WTC11 (cell line): ENCODE data around the gene LY9. TPM values are rescaled to one million over a fixed set of nuclear protein-coding genes. Genes with fewer than 3 reads are reported as not detected.
"Not testable (repeated sequence)": the region's sequence is repeated elsewhere in the genome, so short reads cannot be mapped to it uniquely, and the experiment has no call there.

ENCODE experiments used
- ATAC-seq: fragments of 200-7000 bp; cut with Tn5 transposase; 2 replicates; pipeline ENCODE4 v1.10.0; 2021; ENCODE audit warnings: mild to moderate bottlenecking, moderate library complexity
- CTCF ChIA-PET: fragments of 300-600 bp; sonication (Branson Sonifier 250); formaldehyde crosslinking; loops from one replicate; lab custom pipeline; 2021; ENCODE audit warnings: antibody characterized with exemption; lab: Charles Lee
- POLR2A ChIA-PET: fragments of 350-600 bp; sonication (Branson Sonifier 250); formaldehyde crosslinking; loops from one replicate; lab custom pipeline; 2021; ENCODE audit warnings: antibody characterized with exemption; lab: Charles Lee
- DNase-seq: peaks from one replicate; pipeline ENCODE4 v3.0.0; 2021; ENCODE audit warnings: low spot score
- H3K27ac Mint-ChIP-seq: 2 replicates; pipeline ENCODE4 v1.8.0; 2021; ENCODE audit warnings: mixed read lengths
- H3K27me3 Mint-ChIP-seq: 2 replicates; pipeline ENCODE4 v1.8.0; 2021; ENCODE audit warnings: low read depth, mild to moderate bottlenecking, moderate library complexity, mixed read lengths
- H3K36me3 Mint-ChIP-seq: 2 replicates; pipeline ENCODE4 v1.8.0; 2021; ENCODE audit warnings: mixed read lengths
- H3K4me1 Mint-ChIP-seq: 2 replicates; pipeline ENCODE4 v1.8.0; 2022; ENCODE audit warnings: mixed read lengths
- H3K4me3 Mint-ChIP-seq: 2 replicates; pipeline ENCODE4 v1.8.0; 2021; ENCODE audit warnings: mild to moderate bottlenecking, moderate library complexity, mixed read lengths
- H3K9me3 Mint-ChIP-seq: 2 replicates; pipeline ENCODE4 v1.8.0; 2021; ENCODE audit warnings: mixed read lengths
- ATF1 ChIP-seq: sonication (generic); formaldehyde crosslinking; IDR thresholded peaks from 2 replicates; pipeline ENCODE4 v1.8.1; 2023; ENCODE audit warnings: mild to moderate bottlenecking, moderate library complexity, missing genetic modification reagents
- CTCF ChIP-seq: fragments of 200-600 bp; IDR thresholded peaks from 2 replicates; pipeline ENCODE4 v1.8.0; 2022; ENCODE audit warnings: antibody characterized with exemption
- ELF4 ChIP-seq: sonication (generic); formaldehyde crosslinking; IDR thresholded peaks from 2 replicates; pipeline ENCODE4 v1.8.1; 2022; ENCODE audit warnings: low read depth, mild to moderate bottlenecking, moderate library complexity, missing genetic modification reagents
- ETV6 ChIP-seq: sonication (generic); formaldehyde crosslinking; IDR thresholded peaks from 2 replicates; pipeline ENCODE4 v1.8.1; 2022; ENCODE audit warnings: mild to moderate bottlenecking, missing genetic modification reagents
- HMGXB4 ChIP-seq: sonication (generic); formaldehyde crosslinking; IDR thresholded peaks from 2 replicates; pipeline ENCODE4 v1.8.1; 2023; ENCODE audit warnings: mild to moderate bottlenecking, moderate library complexity, missing genetic modification reagents
- MYBL2 ChIP-seq: sonication (generic); formaldehyde crosslinking; IDR thresholded peaks from 2 replicates; pipeline ENCODE4 v1.8.1; 2023; ENCODE audit warnings: mild to moderate bottlenecking, moderate library complexity, missing genetic modification reagents
- OVOL2 ChIP-seq: fragments of 250-450 bp; sonication (Bioruptor Pico); IDR thresholded peaks from 2 replicates; pipeline ENCODE4 v1.9.0; 2021; ENCODE audit warnings: mild to moderate bottlenecking, borderline replicate concordance
- PREB ChIP-seq: sonication (generic); formaldehyde crosslinking; IDR thresholded peaks from 2 replicates; pipeline ENCODE4 v1.8.1; 2022; ENCODE audit warnings: mild to moderate bottlenecking, missing genetic modification reagents, moderate library complexity, borderline replicate concordance
- PRRX2 ChIP-seq: fragments of 250-450 bp; sonication (Bioruptor Pico); IDR thresholded peaks from 2 replicates; pipeline ENCODE4 v1.8.0; 2021; ENCODE audit warnings: mild to moderate bottlenecking
- RORB ChIP-seq: fragments of 250-450 bp; sonication (Bioruptor Pico); IDR thresholded peaks from 2 replicates; pipeline ENCODE4 v1.9.0; 2021; ENCODE audit warnings: mild to moderate bottlenecking
- SMAD4 ChIP-seq: sonication (generic); formaldehyde crosslinking; IDR thresholded peaks from 2 replicates; pipeline ENCODE4 v1.8.0; 2022; ENCODE audit warnings: mild to moderate bottlenecking, missing genetic modification reagents
- SOX15 ChIP-seq: fragments of 250-450 bp; sonication (Bioruptor Pico); IDR thresholded peaks from 2 replicates; pipeline ENCODE4 v1.9.0; 2021; ENCODE audit warnings: mild to moderate bottlenecking
- STAT6 ChIP-seq: sonication (generic); formaldehyde crosslinking; conservative IDR thresholded peaks from 2 replicates; pipeline ENCODE4 v1.8.1; 2023; ENCODE audit warnings: mild to moderate bottlenecking, low read depth, missing genetic modification reagents, moderate library complexity
- TEAD4 ChIP-seq: sonication (generic); formaldehyde crosslinking; IDR thresholded peaks from 2 replicates; pipeline ENCODE4 v1.8.0; 2022; ENCODE audit warnings: mild to moderate bottlenecking, missing genetic modification reagents
- ZBTB43 ChIP-seq: sonication (generic); formaldehyde crosslinking; IDR thresholded peaks from 2 replicates; pipeline ENCODE4 v1.8.1; 2023; ENCODE audit warnings: mild to moderate bottlenecking, missing genetic modification reagents
- ZNF317 ChIP-seq: sonication (generic); formaldehyde crosslinking; IDR thresholded peaks from 2 replicates; pipeline ENCODE4 v1.8.1; 2023; ENCODE audit warnings: low read depth, mild to moderate bottlenecking, moderate library complexity, missing genetic modification reagents, borderline replicate concordance
- ZNF416 ChIP-seq: fragments of 250-450 bp; sonication (Bioruptor Pico); IDR thresholded peaks from 2 replicates; pipeline ENCODE4 v1.9.0; 2021; ENCODE audit warnings: mild to moderate bottlenecking, inconsistent platforms
- total RNA-seq: library from RNA; stranded (reverse); gene quantifications from 3 replicates; pipeline ENCODE4 v1.2.3, GENCODE V29; 2021
- TF ChIP-seq, protein P1 (sequence below): sonication (generic); formaldehyde crosslinking; IDR thresholded peaks from 2 replicates; pipeline ENCODE4 v1.8.0; 2022; ENCODE audit warnings: mild to moderate bottlenecking, missing genetic modification reagents
- TF ChIP-seq, protein P2 (sequence below): fragments of 250-450 bp; sonication (Bioruptor Pico); conservative IDR thresholded peaks from 2 replicates; pipeline ENCODE4 v1.9.0; 2021; ENCODE audit warnings: mild to moderate bottlenecking

LY9 gene
- total RNA-seq, 1 experiment from 2014 or later: not detected

GRCh38 chr1:160781914-160782689, 13.9 kb upstream of the LY9 start (continued):
- TF ChIP-seq ZNF317 (CRISPR knock-in tag) (no peak), ATF1 (no peak), SMAD4 (CRISPR knock-in tag) (no peak)

GRCh38 chr1:160782988-160783765, 12.8 kb upstream of the LY9 start:
- H3K36me3 Mint-ChIP-seq: peaks cover 11% of the 10 kb centered on the region
- POLR2A ChIA-PET, H3K27ac Mint-ChIP-seq, DNase-seq, H3K27me3 Mint-ChIP-seq, CTCF ChIA-PET, H3K4me3 Mint-ChIP-seq, ATAC-seq: not testable (repeated sequence)
- peaks cover 22% of the 10 kb centered on the region for H3K9me3 Mint-ChIP-seq
- peaks cover 13% of the 10 kb centered on the region for H3K4me1 Mint-ChIP-seq

GRCh38 chr1:160789051-160789701, 6.8 kb upstream of the LY9 start:
- Mint-ChIP-seq H3K9me3 (peaks cover 2% of the 10 kb centered on the region), H3K27ac (no peak overlapping the region), H3K27me3 (no peaks in the 10 kb centered on the region), H3K4me1 (no peaks in the 10 kb centered on the region), H3K4me3 (no peak overlapping the region), H3K36me3 (no peaks in the 10 kb centered on the region)
- ChIA-PET POLR2A (no interaction called here), CTCF (interaction anchor here (1.1 to 2.6 kb wide), 3 partner anchors 9 to 21 kb away, joined by 4 to 15 read pairs (median 8); no protein-coding TSS in a partner anchor)
- ATAC-seq: no peak
- DNase-seq: no peak
- no peak for TF ChIP-seq HMGXB4 (CRISPR knock-in tag)
- TF ChIP-seq ETV6: no peak
- no peak for TF ChIP-seq SMAD4 (CRISPR knock-in tag)
- TF ChIP-seq, protein P1, sequence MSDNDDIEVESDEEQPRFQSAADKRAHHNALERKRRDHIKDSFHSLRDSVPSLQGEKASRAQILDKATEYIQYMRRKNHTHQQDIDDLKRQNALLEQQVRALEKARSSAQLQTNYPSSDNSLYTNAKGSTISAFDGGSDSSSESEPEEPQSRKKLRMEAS (CRISPR knock-in tag): no peak
- no peak for TF ChIP-seq PREB (CRISPR knock-in tag)
- TF ChIP-seq TEAD4 (CRISPR knock-in tag): no peak
- TF ChIP-seq MYBL2 (CRISPR knock-in tag): no peak
- no peak for TF ChIP-seq ZNF416 (CRISPR knock-in tag)
- TF ChIP-seq ZBTB43 (CRISPR knock-in tag): no peak
- no peak for TF ChIP-seq SOX15 (CRISPR knock-in tag)
- no peak for TF ChIP-seq CTCF
- TF ChIP-seq STAT6 (CRISPR knock-in tag): no peak
- TF ChIP-seq ELF4 (CRISPR knock-in tag): no peak
- TF ChIP-seq OVOL2: no peak
- TF ChIP-seq, protein P2, sequence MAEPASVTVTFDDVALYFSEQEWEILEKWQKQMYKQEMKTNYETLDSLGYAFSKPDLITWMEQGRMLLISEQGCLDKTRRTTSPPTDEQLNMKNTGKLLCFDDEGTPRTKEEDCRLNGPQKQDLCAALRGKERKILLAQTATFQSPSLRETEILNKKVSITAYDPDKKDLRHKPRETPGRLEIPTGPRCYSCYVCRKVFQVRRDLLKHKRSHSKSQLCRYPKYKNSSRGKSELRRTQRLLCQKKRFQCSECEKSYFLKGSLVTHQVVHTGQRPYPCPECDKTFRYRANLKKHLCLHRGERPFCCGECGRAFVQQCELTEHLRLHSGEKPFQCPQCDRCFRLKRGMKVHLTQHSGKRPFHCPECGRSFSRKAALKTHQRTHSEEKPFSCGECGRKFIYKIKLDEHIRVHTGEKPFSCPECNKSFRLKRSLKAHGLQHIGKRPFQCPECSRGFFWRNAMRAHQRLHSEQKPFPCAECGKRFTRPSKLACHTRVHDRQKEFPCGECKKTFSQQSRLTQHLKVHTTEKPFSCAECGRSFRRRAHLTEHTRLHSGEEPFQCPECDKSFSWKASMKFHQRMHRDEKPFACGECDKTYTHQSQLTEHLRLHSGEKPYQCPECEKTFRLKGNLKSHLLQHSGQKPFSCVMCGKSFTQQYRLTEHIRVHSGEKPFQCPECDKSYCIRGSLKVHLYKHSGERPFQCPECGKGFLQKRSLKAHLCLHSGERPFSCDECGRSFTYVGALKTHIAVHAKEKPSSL (CRISPR knock-in tag): no peak
- no peak for TF ChIP-seq PRRX2 (CRISPR knock-in tag)
- TF ChIP-seq RORB (CRISPR knock-in tag): no peak
